CD4-positive, alpha-beta T cell treated with Interferon alpha-2 for 1 hour (primary cell): ENCODE data around the gene PHOX2A.
"Not testable (repeated sequence)": the region's sequence is repeated elsewhere in the genome, so short reads cannot be mapped to it uniquely, and the experiment has no call there.

Experiments used
- DNase-seq, 2 donors: peaks; one replicate each; pipeline ENCODE4 v3.0.0-alpha.2; 2020 to 2022

The PHOX2A gene

DNA sequence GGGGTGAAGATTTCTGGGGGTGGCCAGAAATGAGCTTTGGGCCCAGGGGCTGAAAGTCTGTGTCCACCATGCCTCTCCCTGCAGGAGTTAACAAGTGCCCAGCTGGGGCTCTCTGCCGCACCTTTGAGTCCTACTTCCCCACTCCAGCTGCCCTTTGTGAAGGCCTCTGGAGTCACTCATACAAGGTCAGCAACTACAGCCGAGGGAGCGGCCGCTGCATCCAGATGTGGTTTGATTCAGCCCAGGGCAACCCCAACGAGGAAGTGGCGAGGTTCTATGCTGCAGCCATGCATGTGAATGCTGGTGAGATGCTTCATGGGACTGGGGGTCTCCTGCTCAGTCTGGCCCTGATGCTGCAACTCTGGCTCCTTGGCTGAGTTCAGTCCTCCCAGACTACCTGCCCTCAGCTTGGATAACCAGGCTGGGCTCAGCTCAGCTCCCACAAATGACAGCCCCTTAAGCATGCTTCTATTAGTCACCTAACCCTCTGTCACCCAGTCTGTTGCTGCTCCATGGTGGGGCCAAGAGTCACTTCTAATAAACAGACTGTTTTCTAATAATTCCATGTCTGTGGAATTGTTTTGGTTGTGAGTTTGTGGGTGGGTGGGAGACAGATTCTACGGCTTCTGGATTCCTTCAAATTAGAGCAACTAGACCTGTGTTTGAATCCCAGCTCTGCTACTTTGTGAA is 22.4 kb downstream of the PHOX2A start:
- no peak for DNase-seq

DNA sequence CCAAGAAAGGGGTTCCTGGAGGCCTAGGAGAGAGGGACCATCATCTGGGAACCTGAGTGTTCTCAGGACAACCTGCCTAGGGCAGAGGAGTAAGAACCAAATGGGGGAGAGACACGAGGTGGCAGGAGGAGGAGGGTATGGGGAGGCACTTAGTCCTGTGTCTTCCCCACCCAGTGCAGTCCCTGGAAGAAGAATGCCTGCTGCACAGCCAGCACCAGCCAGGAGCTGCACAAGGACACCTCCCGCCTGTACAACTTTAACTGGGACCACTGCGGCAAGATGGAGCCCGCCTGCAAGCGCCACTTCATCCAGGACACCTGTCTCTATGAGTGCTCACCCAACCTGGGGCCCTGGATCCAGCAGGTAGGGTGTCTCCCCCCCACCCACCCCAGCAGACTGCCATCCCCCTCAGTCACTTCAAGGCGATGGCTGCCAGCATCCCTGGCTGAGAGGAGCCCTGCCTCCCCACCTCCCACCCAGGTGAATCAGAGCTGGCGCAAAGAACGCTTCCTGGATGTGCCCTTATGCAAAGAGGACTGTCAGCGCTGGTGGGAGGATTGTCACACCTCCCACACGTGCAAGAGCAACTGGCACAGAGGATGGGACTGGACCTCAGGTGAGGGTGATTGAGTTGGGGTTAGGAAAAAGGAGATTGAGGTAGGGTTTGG is 23.1 kb downstream of the PHOX2A start:
- DNase-seq, result no peak

DNA sequence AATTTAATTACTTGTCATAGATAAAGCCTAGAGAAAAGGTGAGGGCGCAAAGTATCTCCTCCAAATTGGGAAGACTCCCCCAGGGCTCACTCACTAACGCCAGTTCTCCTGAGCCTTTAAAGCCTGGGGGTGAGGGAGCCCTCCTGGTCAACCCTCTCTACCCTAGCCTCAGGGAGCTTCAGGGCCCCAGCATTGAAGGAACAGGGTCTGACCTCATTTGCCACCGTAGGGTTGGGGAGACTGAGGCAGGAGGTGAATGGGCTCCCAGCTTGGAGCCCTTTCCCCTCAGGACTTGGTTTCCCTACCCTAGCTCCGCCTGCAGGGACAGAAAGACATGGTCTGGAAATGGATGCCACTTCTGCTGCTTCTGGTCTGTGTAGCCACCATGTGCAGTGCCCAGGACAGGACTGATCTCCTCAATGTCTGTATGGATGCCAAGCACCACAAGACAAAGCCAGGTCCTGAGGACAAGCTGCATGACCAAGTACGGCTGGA is 25.7 kb downstream of the PHOX2A start:
- no peak for DNase-seq

DNA sequence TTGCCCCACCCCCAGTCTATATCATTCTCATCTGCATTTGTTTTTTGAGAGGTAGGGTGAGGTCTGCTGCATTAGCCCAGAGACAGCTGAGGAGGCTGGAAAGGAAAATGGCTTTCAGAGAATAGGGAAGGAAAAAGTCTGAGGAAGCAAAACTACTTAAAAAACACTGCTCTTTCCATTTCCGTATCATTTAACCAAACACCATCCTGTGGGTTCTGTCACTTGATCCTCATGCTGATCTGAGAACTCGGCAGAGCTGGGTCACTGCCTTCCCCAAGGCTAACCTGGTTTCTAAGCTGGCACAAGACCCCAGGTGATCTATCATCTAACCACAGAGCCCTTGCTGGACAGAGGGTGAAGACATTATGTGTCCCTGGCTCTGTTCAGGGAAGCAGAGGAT is 26.1 kb downstream of the PHOX2A start:
- no peak for DNase-seq

DNA sequence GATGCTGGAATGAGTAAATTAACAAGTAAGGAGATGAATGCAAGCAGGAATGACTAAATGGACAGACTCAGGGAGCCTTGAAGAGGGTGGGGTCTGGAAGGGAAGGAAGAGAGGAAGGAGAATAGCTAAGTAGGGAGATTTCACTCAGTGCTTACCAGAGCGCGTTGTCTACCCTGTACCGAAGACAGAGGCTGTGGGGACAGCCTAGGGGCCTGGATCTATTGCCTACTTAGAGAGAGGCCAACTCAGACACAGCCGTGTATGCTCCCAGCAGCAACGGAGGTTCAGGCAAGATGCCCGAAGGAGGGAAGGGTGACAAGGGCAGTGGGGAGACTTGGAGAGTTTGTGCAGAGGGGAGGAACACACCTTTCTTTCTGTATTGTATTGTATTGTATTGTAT is 27.3 kb downstream of the PHOX2A start, which contains the start of gene FOLR2:
Gene FOLR2 (plus strand): TSS at position 157 of the 400 bp plus-strand sequence. CDS start 1,791 bp downstream, outside the sequence.
- no peak for DNase-seq

DNA sequence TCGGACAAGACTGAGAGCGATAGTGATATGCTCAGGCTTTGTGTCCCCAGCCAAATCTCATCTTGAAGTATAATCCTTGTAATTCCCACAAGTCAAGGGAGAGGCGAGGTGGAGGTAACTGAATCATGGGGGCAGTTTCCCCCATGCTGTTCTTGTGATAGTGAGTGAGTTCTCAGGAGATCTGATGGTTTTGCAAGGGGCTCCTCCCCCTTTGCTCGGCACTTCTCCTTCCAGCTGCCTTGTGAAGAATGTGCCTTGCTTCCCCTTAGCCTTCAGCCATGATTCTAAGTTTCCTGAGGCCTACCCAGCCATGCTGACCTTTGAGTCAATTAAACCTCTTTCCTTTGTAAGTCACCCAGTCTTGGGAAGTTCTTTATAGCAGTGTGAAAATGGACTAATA is 34.9 kb downstream of the PHOX2A start:
- DNase-seq, result no peak

DNA sequence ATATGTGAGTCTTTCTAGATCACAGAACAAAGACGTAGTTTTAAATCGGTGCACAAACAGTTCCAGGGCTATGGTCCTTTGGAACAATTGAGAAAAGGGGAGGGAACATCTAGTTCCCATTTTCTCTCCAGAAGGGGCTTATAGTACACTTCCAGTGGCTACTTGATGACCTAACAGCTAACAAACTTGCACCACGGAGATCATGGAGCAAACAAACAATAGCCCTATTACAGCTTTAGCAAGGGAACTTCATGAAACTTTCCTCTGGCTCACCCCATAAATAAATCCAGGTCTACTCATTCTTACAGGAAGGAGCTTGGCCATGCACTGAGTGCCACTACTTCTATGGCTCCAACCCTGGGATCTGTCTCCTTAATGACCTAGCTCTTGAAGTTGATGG is 35.7 kb downstream of the PHOX2A start:
- DNase-seq, result no peak

DNA sequence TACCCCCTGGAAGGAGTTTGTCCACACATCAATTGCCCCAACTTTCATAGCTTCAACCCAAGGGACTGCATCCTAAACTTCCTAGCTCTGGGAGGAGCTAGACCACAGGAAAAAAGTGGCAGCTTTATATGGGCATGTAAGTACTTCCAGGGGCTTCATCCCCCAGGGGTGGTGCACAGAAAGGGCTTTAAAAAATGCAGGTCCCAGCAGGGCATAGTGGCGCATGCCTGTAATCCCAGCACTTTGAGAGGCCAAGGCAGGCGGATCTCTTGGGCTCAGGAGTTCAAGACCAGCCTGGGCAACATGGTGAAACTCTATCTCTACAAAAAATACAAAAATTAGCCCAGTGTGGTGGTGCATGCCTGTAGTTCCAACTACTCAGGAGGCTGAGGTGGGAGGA is 37.2 kb downstream of the PHOX2A start:
- DNase-seq, result not testable (repeated sequence)

DNA sequence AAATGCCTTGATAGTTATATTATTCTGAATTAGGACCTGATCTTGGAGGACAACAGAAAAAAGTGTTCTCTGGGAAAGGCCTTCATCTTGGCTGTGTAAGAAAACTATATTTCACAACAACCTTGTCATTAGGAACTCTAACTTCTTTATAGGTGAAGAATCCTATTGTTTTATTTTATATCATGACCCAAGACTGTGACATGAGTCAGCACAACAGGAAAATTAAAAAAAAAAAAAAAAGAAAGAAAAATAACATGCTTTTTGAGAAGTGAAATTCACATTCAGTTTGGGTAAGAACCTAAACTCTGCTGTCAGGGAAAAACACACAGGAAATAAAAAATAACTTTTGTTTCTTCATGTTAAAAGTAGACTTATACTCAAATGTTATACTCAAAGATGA is 39.1 kb downstream of the PHOX2A start:
- DNase-seq, result no peak

DNA sequence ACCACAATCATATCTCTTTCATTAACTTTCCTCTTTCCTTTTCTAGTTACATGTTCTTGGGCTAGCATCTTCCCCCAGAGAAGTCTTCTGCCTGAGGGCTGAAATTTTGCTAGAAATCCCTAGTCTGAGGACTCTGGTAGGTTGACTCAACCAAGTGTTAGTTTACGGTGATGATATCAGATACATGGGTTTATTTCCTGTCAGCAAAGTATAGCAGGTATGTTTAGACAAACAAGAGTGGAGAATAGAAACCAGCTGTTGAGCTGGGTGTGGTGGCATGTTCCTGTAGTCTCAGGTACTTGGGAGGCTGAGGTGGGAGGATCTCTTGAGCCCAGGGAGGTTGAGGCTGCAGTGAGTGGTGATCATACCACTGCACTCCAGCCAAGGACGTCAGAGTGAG is 40.8 kb downstream of the PHOX2A start:
- DNase-seq, result no peak

DNA sequence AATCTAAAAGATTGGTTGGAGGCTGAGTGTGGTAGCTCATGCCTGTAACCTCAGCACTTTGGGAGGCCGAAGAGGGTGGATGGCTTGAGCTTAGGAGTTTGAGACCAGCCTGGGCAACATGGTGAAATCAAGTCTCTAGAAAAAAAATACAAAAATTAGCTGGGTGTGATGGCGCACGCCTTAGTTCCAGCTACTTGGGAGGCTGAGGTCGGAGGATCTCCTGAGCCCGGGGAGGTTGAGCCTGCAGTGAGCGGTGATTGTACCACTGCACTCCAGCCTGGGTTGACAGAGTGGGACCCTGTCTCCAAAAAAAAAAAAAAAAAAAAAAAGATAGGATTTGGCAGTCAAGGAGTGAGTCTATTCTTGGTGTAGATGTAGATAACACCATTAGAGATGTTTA is 41.4 kb downstream of the PHOX2A start:
- DNase-seq, result no peak

DNA sequence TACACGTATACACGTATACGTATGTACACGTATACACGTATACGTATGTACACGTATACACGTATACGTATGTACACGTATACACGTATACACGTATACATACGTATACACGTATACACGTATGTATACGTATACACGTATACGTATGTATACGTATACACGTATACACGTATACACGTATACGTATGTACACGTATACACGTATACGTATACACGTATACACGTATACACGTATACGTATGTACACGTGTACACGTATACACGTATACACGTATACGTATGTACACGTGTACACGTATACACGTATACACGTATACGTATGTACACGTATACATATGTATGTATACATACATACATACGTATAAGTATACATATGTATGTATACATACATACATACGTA is 42.5 kb downstream of the PHOX2A start:
- DNase-seq, result not testable (repeated sequence)

DNA sequence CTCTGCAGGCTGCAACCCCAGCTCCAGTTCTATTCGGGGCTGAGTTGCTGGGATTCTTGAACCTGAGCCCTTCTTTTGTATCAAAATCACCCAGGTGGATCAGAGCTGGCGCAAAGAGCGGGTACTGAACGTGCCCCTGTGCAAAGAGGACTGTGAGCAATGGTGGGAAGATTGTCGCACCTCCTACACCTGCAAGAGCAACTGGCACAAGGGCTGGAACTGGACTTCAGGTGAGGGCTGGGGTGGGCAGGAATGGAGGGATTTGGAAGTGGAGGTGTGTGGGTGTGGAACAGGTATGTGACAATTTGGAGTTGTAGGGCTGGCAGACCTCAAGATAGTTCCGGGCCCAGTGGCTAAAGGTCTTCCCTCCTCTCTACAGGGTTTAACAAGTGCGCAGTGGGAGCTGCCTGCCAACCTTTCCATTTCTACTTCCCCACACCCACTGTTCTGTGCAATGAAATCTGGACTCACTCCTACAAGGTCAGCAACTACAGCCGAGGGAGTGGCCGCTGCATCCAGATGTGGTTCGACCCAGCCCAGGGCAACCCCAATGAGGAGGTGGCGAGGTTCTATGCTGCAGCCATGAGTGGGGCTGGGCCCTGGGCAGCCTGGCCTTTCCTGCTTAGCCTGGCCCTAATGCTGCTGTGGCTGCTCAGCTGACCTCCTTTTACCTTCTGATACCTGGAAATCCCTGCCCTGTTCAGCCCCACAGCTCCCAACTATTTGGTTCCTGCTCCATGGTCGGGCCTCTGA is 48.3 kb downstream of the PHOX2A start:
- no peak for DNase-seq

DNA sequence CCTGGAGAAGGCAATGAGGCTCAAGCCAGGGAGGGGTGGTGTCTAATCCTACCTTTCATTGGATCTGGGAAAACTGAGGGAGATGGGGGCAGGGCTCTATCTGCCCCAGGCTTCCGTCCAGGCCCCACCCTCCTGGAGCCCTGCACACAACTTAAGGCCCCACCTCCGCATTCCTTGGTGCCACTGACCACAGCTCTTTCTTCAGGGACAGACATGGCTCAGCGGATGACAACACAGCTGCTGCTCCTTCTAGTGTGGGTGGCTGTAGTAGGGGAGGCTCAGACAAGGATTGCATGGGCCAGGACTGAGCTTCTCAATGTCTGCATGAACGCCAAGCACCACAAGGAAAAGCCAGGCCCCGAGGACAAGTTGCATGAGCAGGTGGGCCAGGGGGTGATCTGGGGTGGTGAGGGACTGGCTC is 52.0 kb downstream of the PHOX2A start, which contains the start of gene FOLR1:
Gene FOLR1 (plus strand): TSS at position 180 of the 421 bp plus-strand sequence. CDS start 34 bp downstream, at position 214.
- no peak for DNase-seq

DNA sequence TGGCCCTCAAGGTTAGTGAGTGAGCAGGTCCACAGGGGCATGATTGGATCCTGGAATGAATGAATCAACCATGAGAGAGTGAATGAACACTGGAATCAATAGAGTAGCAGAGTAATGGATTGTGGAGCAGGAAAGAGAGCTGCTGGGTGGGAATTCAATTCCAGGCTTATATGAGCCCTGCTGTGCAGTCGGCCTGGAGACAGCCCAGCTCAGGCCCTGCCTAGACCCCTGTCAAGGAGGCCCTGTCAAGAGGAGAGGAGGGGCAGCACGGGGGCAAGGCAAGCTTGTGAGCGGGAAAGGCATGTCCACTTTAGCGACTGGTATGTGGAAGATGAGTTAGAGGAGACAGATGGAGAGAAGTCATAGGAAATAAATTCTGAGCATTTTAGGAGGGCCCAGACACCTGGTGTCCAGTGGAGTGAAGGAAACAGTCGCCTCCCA is 53.3 kb downstream of the PHOX2A start:
- no peak for DNase-seq

DNA sequence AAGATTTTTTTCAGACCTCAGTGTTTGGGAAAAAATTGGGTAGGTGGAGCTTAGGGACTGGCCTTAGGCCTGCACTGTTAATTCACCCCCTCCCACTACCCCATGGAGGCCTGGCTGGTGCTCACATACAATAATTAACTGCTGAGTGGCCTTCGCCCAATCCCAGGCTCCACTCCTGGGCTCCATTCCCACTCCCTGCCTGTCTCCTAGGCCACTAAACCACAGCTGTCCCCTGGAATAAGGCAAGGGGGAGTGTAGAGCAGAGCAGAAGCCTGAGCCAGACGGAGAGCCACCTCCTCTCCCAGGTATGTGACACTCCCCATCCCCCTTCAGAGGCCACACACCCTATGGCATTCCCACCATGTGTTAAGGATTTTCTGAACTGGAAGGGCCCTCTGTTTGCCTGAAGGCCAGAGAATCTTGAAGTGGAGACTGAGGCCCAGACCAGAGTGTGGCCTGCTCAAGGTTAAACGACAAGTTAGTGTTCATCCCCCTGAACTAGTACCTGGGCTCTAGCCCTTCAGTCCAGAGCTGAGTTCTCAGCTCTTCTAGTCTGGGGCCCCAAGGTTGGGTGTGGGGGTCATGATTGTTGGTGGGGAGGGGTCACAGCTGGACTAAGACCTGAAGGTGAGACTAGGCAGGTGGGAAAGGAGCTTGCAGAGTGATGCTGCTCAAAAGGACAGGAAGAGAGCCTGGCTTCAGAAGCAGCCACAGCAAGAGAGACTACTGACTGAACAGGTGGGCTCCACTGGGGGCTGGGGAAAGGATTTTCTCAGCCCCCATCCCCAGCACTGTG is 54.3 kb downstream of the PHOX2A start:
- no peak for DNase-seq
